Measurements from ENCODE around the gene GRB10. TPM values are rescaled to one million over a fixed set of nuclear protein-coding genes. Genes with fewer than 3 reads are reported as not detected.

GRB10 gene
- total and polyA plus RNA-seq, 2 of the 8 experiments (the other 6 are each of a cell fraction or from before 2014, with no cell fraction given) = 35.7 to 97.0 TPM

- Histone ChIP-seq H3K18ac (ENCODE audit: extremely low read depth, low read length) (no peak overlapping the region; the same call in 1 of the 2 replicates), H3K4me3 (ENCODE audit: extremely low read depth in 1 of 4, insufficient read depth in 2 of 4, low read depth in 3 of 4, low read length in 4 of 4) (no peak overlapping the region), H2BK5ac (ENCODE audit: low read depth, low read length) (no peak overlapping the region), H3K23ac (ENCODE audit: insufficient read length) (no peak overlapping the region), H3K27me3 (replicated peaks in 1 of 4; ENCODE audit: control insufficient read depth in 3 of 4, extremely low read depth in 1 of 4, insufficient read depth in 3 of 4, low read length in 3 of 4) (no peaks in the 10 kb centered on the region), H2AK5ac (ENCODE audit: low read depth, low read length) (no peak overlapping the region; the same call in 1 of the 2 replicates), H3K56ac (replicated peaks; ENCODE audit: insufficient read length, low read depth, low read length) (no peak overlapping the region), H3K4me2 (ENCODE audit: insufficient read depth in 1 of 2, low read depth in 2 of 2, low read length in 2 of 2) (no peak overlapping the region), H4K91ac (replicated peaks; ENCODE audit: insufficient read length, low read length) (no peak overlapping the region), H3K36me3 (ENCODE audit: control insufficient read depth in 2 of 4, insufficient read depth in 4 of 4, low read length in 3 of 4) (peaks cover 0 to 7% (median 3%) of the 10 kb centered on the region in 4 experiments; a peak in 6 of 8 replicates), H3K4me1 (replicated peaks in 1 of 4; ENCODE audit: control insufficient read depth in 3 of 4, insufficient read depth in 4 of 4, low read length in 3 of 4) (peaks cover 0 to 11% (median 8%) of the 10 kb centered on the region in 4 experiments; a peak in 6 of 7 replicates), H3K9me3 (ENCODE audit: insufficient read depth in 2 of 2, low read depth in 1 of 2, low read length in 1 of 2) (no peaks in the 10 kb centered on the region), H2BK20ac (ENCODE audit: low read length) (no peak overlapping the region), H3K27ac (ENCODE audit: low read depth, low read length) (no peak overlapping the region), H2AFZ (ENCODE audit: low read length) (no peak overlapping the region), H4K5ac (ENCODE audit: insufficient read length, low read depth, low read length) (no peak overlapping the region), H3K23me2 (ENCODE audit: low read depth, low read length) (no peaks in the 10 kb centered on the region), H2BK12ac (ENCODE audit: low read depth, low read length) (no peak overlapping the region), H2BK120ac (replicated peaks; ENCODE audit: low read depth, low read length) (no peak overlapping the region), H3K9ac (replicated peaks in 1 of 4; ENCODE audit: extremely low read depth in 1 of 4, low read depth in 3 of 4, low read length in 3 of 4) (no peak overlapping the region), H2BK15ac (ENCODE audit: low read length) (no peak overlapping the region), H3K14ac (ENCODE audit: insufficient read length) (no peak overlapping the region), H3K79me2 (ENCODE audit: control insufficient read depth in 1 of 2, insufficient read depth in 2 of 2, low read length in 2 of 2) (peaks cover 0 to 26% of the 10 kb centered on the region in 2 experiments; a peak in 2 of 4 replicates), H3K4ac (replicated peaks; ENCODE audit: insufficient read length, low read depth, low read length) (no peak overlapping the region), H4K8ac (ENCODE audit: extremely low read depth, insufficient read depth, low read length) (no peak overlapping the region; the same call in 1 of the 2 replicates), H3K79me1 (ENCODE audit: low read depth, low read length) (no peaks in the 10 kb centered on the region; the same call in 1 of the 2 replicates), H4K20me1 (replicated peaks in 1 of 2; ENCODE audit: control insufficient read depth in 1 of 2, insufficient read depth in 2 of 2, low read length in 2 of 2) (no peaks in the 10 kb centered on the region)
- CTCF ChIA-PET (ENCODE audit: partially characterized antibody) = interaction anchor here (0.6 to 0.9 kb wide), 3 partner anchors 19 to 98 kb away, joined by 3 to 4 read pairs (median 3); no protein-coding TSS in a partner anchor
- POLR2A ChIA-PET (ENCODE audit: partially characterized antibody) = no interaction called here
- FAIRE-seq = no peak
- no peak for DNase-seq (ENCODE audit: low read depth in 1 of 2, low spot score in 2 of 2)
- 80% methylated on average over 8 of the region's 8 CpGs; no CpG with 5 or more reads in 1 of the 2 experiments for WGBS, 2 experiments (ENCODE audit: extremely low coverage in 1 of 2, insufficient coverage in 1 of 2, insufficient read length in 1 of 2, insufficient replicate concordance in 2 of 2, low coverage in 1 of 2, low lambda C conversion rate in 2 of 2, missing lambda C conversion rate in 1 of 2)
- no peak for TF ChIP-seq SAP30 (IDR thresholded peaks at IDR 0.05; ENCODE audit: insufficient read depth, insufficient replicate concordance, low read length)
- no peak for TF ChIP-seq BCL11A (IDR thresholded peaks at IDR 0.05; ENCODE audit: low read depth in 2 of 2, low read length in 2 of 2)
- no peak for TF ChIP-seq BRCA1 (IDR thresholded peaks at IDR 0.05; ENCODE audit: low read depth, low read length)
- no peak for TF ChIP-seq CBX8 (IDR thresholded peaks at IDR 0.05; ENCODE audit: borderline replicate concordance, low read depth, low read length)
- TF ChIP-seq SP4 (IDR thresholded peaks at IDR 0.05; ENCODE audit: low read length) = no peak
- no peak for TF ChIP-seq NANOG (IDR thresholded peaks at IDR 0.05; ENCODE audit: insufficient read depth, low read depth, low read length, poor library complexity, severe bottlenecking)
- TF ChIP-seq CEBPB (IDR thresholded peaks at IDR 0.05; ENCODE audit: low read depth, low read length) = no peak
- TF ChIP-seq KDM4A (IDR thresholded peaks at IDR 0.05; ENCODE audit: low read depth, low read length, severe bottlenecking) = no peak
- no peak for TF ChIP-seq EGR1 (IDR thresholded peaks at IDR 0.05; ENCODE audit: borderline replicate concordance, low read depth, low read length)
Observed at GRCh38 chr7:50693455-50694130, 89.1 kb downstream of the GRB10 start.

All from H1 (cell line).